HK-2 (cell line): Measurements from ENCODE around the gene SCYGR2.
"Not testable (repeated sequence)": the region's sequence is repeated elsewhere in the genome, so short reads cannot be mapped to it uniquely, and the experiment has no call there.

Source experiments
- DNase-seq: peaks from one replicate; pipeline ENCODE4 v3.0.0-alpha.2; 2018; ENCODE audit not compliant: unreplicated experiment

The SCYGR2 gene

GRCh38 chr2:227598835-227599503 lies at the start of gene SCYGR2:
SCYGR2 (plus strand) TSS chr2:227598893; CDS start chr2:227598893, 0 bp downstream.
- DNase-seq = not testable (repeated sequence)

GRCh38 chr2:227551836-227552235 lies 46.9 kb upstream of the SCYGR2 start:
- DNase-seq = no peak

GRCh38 chr2:227562581-227562980 lies 36.1 kb upstream of the SCYGR2 start:
- no peak for DNase-seq

GRCh38 chr2:227565080-227565479 lies 33.6 kb upstream of the SCYGR2 start:
- no peak for DNase-seq

GRCh38 chr2:227566012-227566411 lies 32.7 kb upstream of the SCYGR2 start:
- no peak for DNase-seq

GRCh38 chr2:227568852-227569169 lies 29.9 kb upstream of the SCYGR2 start:
- no peak for DNase-seq

- DNase-seq = no peak
These were observed 28.1 kb upstream of the SCYGR2 start for GRCh38 chr2:227570615-227571014.

- no peak for DNase-seq
These were observed 22.6 kb upstream of the SCYGR2 start for GRCh38 chr2:227576110-227576509.

GRCh38 chr2:227576812-227577211 lies 21.9 kb upstream of the SCYGR2 start:
- no peak for DNase-seq

- DNase-seq = no peak
These were observed 21.1 kb upstream of the SCYGR2 start for GRCh38 chr2:227577555-227577954.

GRCh38 chr2:227578642-227579041 lies 20.1 kb upstream of the SCYGR2 start:
- no peak for DNase-seq

- DNase-seq = no peak
These were observed 18.9 kb upstream of the SCYGR2 start for GRCh38 chr2:227579791-227580190.

GRCh38 chr2:227582369-227582768 lies 16.3 kb upstream of the SCYGR2 start:
- no peak for DNase-seq

- DNase-seq = no peak
These were observed 5.9 kb upstream of the SCYGR2 start for GRCh38 chr2:227592694-227593387.

- DNase-seq = no peak
These were observed 2.9 kb upstream of the SCYGR2 start for GRCh38 chr2:227595797-227596196.

- DNase-seq = no peak
These were observed 1.7 kb upstream of the SCYGR2 start for GRCh38 chr2:227597036-227597435.

- no peak for DNase-seq
These were observed 695 bp upstream of the SCYGR2 start for GRCh38 chr2:227597998-227598397.

GRCh38 chr2:227602358-227602757 lies 3.7 kb downstream of the SCYGR2 start:
- DNase-seq = no peak

- no peak for DNase-seq
These were observed 7.8 kb downstream of the SCYGR2 start for GRCh38 chr2:227606476-227606875.

- DNase-seq = no peak
These were observed 9.2 kb downstream of the SCYGR2 start for GRCh38 chr2:227607941-227608340.

GRCh38 chr2:227608561-227609338 lies 10.1 kb downstream of the SCYGR2 start:
- no peak for DNase-seq

GRCh38 chr2:227610123-227610522 lies 11.4 kb downstream of the SCYGR2 start:
- no peak for DNase-seq
